ENCODE measurements around the gene SPI1.

Gene SPI1

GRCh38 chr11:47377571-47378009, 757 bp downstream of the SPI1 start:
- H2AFZ ChIP-seq (ENCODE audit: low read depth, low read length, severe bottlenecking) = peak overlapping the region; percentile 81
- H4K20me1 ChIP-seq (ENCODE audit: low read depth, low read length) = no peaks in the 10 kb centered on the region
- H3K79me2 ChIP-seq (ENCODE audit: insufficient read depth, low read length) = peaks cover 36% of the 10 kb centered on the region
- H3K9ac ChIP-seq (ENCODE audit: low read length) = peak overlapping the region; percentile 97
- TF ChIP-seq EZH2phosphoT487 (conservative IDR thresholded peaks at IDR 0.05; ENCODE audit: low read length) (no peak), CTCF (IDR thresholded peaks at IDR 0.05; ENCODE audit: insufficient read depth, low read length, poor library complexity, severe bottlenecking) (no peak)
- no peaks in the 10 kb centered on the region for H3K9me2 ChIP-seq (replicated peaks; ENCODE audit: insufficient read depth, low read length)
- no peaks in the 10 kb centered on the region for H3K36me3 ChIP-seq (ENCODE audit: low read length)
- peak overlapping the region; percentile 74 for H3K4me3 ChIP-seq (ENCODE audit: insufficient read depth, low read length, poor library complexity, severe bottlenecking)
- no peaks in the 10 kb centered on the region for H3F3A ChIP-seq (ENCODE audit: insufficient read depth)
- peak overlapping the region; percentile 79 for H3K4me2 ChIP-seq (ENCODE audit: low read depth, low read length, poor library complexity, severe bottlenecking)
- no peaks in the 10 kb centered on the region for H3K27me3 ChIP-seq (ENCODE audit: low read length)
- H3K9me3 ChIP-seq (ENCODE audit: insufficient read depth, low read length) = no peaks in the 10 kb centered on the region
- H3K27ac ChIP-seq (ENCODE audit: low read depth, low read length) = peak overlapping the region; percentile 90

GRCh38 chr11:47376525-47377371, 1.6 kb downstream of the SPI1 start:
- H3K9me3 ChIP-seq (ENCODE audit: insufficient read depth, low read length) = no peaks in the 10 kb centered on the region
- no peak for TF ChIP-seq EZH2phosphoT487 (conservative IDR thresholded peaks at IDR 0.05; ENCODE audit: low read length)
- peak; percentile 18 for TF ChIP-seq CTCF (IDR thresholded peaks at IDR 0.05; ENCODE audit: insufficient read depth, low read length, poor library complexity, severe bottlenecking)
- no peaks in the 10 kb centered on the region for H3K36me3 ChIP-seq (ENCODE audit: low read length)
- no peaks in the 10 kb centered on the region for H3K9me2 ChIP-seq (replicated peaks; ENCODE audit: insufficient read depth, low read length)
- H3K4me3 ChIP-seq (ENCODE audit: insufficient read depth, low read length, poor library complexity, severe bottlenecking) = peak overlapping the region; percentile 74
- H2AFZ ChIP-seq (ENCODE audit: low read depth, low read length, severe bottlenecking) = no peak overlapping the region
- H3F3A ChIP-seq (ENCODE audit: insufficient read depth) = no peaks in the 10 kb centered on the region
- H3K27me3 ChIP-seq (ENCODE audit: low read length) = no peaks in the 10 kb centered on the region
- peaks cover 40% of the 10 kb centered on the region for H3K79me2 ChIP-seq (ENCODE audit: insufficient read depth, low read length)
- peak overlapping the region; percentile 79 for H3K4me2 ChIP-seq (ENCODE audit: low read depth, low read length, poor library complexity, severe bottlenecking)
- peak overlapping the region; percentile 97 for H3K9ac ChIP-seq (ENCODE audit: low read length)
- H3K27ac ChIP-seq (ENCODE audit: low read depth, low read length) = peak overlapping the region; percentile 90
- H4K20me1 ChIP-seq (ENCODE audit: low read depth, low read length) = no peaks in the 10 kb centered on the region

- Histone ChIP-seq H3K9me3 (ENCODE audit: insufficient read depth, low read length) (no peaks in the 10 kb centered on the region), H2AFZ (ENCODE audit: low read depth, low read length, severe bottlenecking) (no peak overlapping the region), H3K27ac (ENCODE audit: low read depth, low read length) (peak overlapping the region; percentile 90), H3K4me2 (ENCODE audit: low read depth, low read length, poor library complexity, severe bottlenecking) (peak overlapping the region; percentile 79), H3K9ac (ENCODE audit: low read length) (peak overlapping the region; percentile 97), H4K20me1 (ENCODE audit: low read depth, low read length) (no peaks in the 10 kb centered on the region), H3K27me3 (ENCODE audit: low read length) (no peaks in the 10 kb centered on the region), H3K9me2 (replicated peaks; ENCODE audit: insufficient read depth, low read length) (no peaks in the 10 kb centered on the region), H3F3A (ENCODE audit: insufficient read depth) (no peaks in the 10 kb centered on the region), H3K79me2 (ENCODE audit: insufficient read depth, low read length) (peaks cover 40% of the 10 kb centered on the region), H3K36me3 (ENCODE audit: low read length) (no peaks in the 10 kb centered on the region), H3K4me3 (ENCODE audit: insufficient read depth, low read length, poor library complexity, severe bottlenecking) (peak overlapping the region; percentile 74)
- TF ChIP-seq CTCF (IDR thresholded peaks at IDR 0.05; ENCODE audit: insufficient read depth, low read length, poor library complexity, severe bottlenecking) (no peak), EZH2phosphoT487 (conservative IDR thresholded peaks at IDR 0.05; ENCODE audit: low read length) (no peak)
Measured at GRCh38 chr11:47376107-47376524, 2.2 kb downstream of the SPI1 start.

All from SU-DHL-6 (cell line).